ENCODE results near the gene MKI67. TPM values are rescaled to one million over a fixed set of nuclear protein-coding genes. Genes with fewer than 3 reads are reported as not detected.

The MKI67 gene
- total RNA-seq, 1 donor from 2014 or later, result 15.4 TPM

DNA sequence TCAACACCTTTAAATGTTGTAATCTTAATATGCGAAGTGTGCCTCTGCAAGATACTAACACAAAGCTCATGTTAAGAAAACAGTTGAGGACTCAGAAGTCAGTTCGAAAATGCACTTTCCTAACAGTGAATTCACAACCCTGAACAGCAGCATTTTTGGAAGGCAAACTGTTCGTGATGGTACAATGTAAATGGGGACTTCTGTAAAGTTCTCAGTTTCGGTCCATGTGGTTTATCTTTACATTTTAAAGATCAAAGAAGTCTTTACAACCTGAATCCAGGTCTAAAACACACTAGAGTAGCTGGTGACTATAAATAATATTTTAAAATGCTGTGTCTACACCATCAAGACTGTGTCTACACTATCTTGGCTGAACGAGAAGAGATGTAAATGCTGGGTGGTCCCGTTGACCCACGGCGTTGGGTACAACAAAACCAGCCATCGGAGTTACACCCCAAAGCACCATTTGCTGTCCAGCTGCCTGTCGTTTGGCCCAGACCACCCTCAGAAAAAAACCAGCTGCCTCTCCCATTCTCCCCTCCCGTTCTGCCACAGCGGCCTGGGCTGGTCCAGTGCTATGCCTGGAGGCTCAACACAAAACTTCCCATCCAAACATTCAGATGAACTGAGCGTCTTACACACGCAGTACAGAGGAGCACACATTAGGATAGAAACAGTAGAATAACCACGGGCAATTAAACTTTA is 42.9 kb downstream of the MKI67 start:
- no peak for DNase-seq (ENCODE audit: low read depth in 2 of 2)

DNA sequence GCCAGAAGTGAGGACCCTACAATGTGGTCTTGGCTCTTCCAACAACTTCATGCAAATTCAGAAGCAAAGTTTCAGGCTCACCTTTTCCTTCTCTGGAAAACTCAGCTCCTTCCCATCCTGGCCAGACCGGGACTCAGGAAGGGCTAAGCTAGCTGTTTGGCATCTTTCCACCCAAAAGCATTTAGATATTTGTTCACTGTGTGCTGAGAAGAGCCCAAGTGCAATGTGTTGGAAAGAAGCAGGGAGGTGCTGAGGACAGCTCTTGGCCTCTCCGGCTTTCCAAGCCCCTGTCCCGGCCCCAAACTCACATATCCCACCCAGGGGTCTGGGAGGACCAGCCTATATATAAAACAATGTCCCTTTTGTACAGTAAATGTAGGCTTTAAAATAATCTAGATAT is 44.5 kb downstream of the MKI67 start:
- no peak for DNase-seq (ENCODE audit: low read depth in 2 of 2)

DNA sequence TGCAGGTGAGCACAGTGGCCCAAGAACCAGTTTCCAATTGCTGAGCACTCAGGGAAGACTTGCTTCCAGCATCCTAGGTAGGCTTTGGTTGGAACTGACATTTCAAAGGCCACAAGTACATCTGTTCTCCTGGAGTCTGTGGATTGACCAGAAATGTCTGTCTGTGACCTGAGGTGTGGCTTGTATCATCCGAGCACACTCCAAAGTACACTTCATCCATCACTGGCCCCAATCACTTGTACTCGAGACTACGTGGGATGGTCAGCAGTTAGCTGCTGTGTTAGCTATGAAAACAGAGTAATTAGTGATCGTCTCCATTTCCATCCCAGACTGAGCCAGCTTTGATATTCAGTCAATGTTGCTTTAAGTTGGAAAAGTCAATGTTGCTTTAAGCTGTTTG is 45.0 kb downstream of the MKI67 start:
- no peak for DNase-seq (ENCODE audit: low read depth in 2 of 2)

DNA sequence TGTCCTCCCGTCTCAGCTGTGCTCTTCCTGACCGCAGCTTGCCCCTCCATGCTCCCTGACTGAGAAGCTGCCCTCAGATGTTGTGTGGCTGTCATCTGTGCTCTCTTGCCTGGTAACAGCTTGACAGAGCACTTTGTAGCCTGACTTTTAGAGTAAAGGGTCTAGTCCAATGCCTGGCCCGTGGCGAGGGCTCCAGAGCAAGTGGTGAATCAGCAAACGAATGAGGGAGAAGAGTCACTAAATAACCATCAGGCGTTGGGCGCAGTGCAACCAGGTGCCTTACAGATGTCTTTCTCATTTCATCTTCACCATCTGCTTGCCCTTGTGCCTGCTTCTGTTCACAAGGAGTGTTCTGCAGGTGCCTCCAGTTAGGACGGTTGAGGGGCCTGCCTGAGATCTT is 45.6 kb downstream of the MKI67 start:
- DNase-seq (ENCODE audit: low read depth in 2 of 2), result no peak

DNA sequence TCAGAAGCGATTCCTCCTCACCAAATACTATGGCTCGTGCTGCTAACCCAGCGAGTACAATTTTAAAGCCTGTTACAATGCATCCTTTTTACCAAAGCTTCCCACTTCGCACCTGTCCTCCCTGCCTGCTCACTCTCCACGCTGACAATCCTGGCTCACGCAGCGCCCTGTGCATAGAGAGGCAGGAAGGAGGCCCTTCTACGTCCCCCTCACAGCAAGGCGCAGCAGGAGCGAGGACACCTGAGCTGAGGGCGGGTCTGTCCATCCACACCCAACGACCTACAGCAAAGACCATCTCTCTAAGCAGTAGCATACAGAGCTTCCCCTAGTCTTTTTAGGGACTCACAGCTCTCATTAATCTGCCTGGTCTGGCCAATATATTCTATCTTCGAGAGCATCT is 46.0 kb downstream of the MKI67 start:
- no peak for DNase-seq (ENCODE audit: low read depth in 2 of 2)

- peak in 1 of 2 donors; percentile 32 for DNase-seq (ENCODE audit: low read depth in 2 of 2)
Observed at GRCh38 chr10:128078136-128078969, 47.9 kb downstream of the MKI67 start.

DNA sequence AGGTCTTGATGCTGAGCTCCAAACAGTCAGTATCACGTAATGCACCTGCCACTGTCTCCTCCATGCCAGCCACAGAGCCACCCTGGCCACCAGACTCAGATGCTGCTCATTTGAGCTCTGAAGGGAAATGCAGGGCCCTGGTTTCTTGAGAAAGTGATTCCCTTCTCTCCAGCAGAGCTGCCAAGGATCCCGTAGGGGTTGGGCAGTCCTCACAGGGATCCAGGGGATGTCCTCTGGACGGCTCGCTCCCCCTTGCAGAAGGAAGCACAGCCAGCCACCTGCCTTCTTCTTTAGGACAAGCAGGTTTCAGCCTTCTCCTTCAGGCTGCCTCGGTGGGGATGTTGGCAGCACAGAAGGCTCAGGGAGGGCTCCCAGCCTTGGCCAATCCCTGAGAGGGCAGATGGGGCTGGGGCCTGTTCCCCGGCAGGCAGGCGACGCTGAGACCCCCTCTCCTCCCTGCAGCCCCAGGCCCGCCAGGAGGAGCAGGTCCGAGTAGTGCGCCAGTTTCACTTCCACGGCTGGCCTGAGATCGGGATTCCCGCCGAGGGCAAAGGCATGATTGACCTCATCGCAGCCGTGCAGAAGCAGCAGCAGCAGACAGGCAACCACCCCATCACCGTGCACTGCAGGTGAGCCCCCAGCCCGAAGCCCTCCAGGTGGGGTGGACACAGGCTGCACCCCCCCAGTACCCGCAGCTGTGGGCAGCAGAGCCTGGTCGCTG is 48.9 kb downstream of the MKI67 start:
- no peak for DNase-seq (ENCODE audit: low read depth in 2 of 2)

DNA sequence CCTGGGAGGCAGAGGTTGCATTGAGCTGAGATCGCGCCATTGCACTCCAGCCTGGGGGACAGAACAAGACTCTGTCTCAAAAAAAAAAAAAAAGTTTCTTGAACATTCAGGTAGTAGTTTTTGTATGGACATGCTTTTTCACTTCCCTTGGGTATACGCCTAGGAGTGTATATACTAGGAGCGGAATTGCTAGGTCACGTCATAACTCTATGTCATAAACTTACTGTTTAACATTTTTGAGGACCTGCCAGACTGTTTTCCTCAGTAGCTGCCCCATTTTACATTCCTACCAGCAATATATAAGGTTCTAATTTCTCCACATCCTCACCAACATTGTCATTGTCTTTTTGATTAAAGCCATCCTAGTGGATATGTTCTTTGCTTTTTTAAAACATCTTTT is 51.6 kb downstream of the MKI67 start:
- DNase-seq (ENCODE audit: low read depth in 2 of 2), result no peak

- peak in 1 of 2 donors; percentile 29 for DNase-seq (ENCODE audit: low read depth in 2 of 2)
Observed at GRCh38 chr10:128073890-128074289, 52.3 kb downstream of the MKI67 start.

DNA sequence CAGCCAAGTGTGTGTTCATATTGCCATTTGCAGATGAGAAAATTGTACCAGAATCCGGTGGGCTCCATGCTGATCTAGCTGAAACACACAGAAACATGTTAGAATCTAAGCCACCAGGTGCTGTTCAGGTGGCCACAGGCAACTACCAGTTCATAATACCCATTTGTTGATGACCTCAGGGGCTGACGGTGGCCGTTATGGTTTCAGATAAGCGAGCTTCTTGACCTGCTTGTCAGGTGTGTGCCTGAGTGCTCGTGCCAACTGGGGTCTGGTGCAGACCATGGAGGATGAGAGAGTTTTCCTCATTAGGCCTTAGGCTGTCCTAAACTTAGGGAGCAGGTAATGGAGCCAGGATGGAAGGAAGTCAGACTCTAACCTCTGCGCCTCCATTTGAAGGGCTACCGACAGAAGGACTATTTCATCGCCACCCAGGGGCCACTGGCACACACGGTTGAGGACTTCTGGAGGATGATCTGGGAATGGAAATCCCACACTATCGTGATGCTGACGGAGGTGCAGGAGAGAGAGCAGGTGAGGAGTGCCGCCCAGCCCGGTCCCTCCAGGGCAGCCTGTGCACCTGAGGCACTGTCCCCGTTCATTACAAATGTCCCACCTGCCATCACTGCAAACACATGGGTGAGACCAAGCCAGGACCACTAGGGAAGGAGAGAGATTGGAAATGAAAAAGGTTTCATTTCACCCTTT is 53.1 kb downstream of the MKI67 start:
- no peak for DNase-seq (ENCODE audit: low read depth in 2 of 2)

- DNase-seq (ENCODE audit: low read depth in 2 of 2), result peak in 1 of 2 donors; percentile 25
Observed at GRCh38 chr10:128072046-128072445, 54.2 kb downstream of the MKI67 start.

DNA sequence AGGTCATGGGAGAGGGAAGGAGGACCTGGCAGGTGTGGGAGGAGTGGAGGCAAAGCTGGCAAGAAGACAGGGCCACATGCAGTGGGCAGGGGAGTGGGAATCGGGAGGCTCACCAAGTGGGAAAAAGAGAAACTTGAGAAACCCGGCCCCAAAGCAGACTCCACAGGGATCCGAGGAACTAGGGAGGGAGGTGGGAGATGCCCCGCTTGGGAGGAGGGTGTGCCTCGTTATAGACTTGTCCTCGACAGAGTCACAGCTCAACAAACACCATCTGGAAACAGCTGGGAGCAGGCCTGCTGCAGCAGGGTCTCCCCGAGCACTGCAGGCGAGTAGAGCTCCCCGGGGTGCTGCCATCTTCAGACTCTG is 54.8 kb downstream of the MKI67 start:
- no peak for DNase-seq (ENCODE audit: low read depth in 2 of 2)

DNA sequence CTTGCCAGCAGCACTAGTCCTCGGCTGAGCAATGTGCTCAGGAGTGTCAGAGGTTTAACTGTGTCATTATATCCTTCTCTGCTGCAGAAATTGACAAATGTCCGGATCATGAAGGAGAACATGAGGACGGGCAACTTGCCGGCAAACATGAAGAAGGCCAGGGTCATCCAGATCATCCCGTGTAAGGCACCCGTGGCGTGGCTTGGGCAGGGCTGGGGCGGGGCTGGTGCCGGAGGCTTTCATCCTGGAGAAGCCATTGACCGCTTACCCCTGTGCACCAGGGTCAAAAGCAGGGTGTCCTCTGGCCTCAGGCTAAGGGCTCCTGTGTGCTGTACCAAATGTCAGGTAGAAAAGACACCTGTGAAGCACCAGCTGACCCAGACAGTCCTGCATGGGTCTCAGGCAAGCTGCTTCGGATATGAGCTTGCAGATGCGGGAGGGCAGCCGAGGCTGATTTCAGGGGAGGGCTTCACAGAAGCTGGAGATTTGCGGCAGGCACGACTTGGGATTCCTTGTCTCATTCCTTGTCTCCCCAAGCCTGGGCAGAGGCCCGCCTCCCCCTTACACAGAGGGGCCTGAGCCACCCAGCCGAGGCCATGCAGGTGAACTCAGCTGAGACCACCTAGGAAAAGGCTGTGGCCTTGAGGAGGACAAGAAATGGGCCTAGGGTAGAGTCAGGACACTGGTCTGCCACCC is 55.4 kb downstream of the MKI67 start:
- no peak for DNase-seq (ENCODE audit: low read depth in 2 of 2)

- DNase-seq (ENCODE audit: low read depth in 2 of 2), result no peak
Observed at GRCh38 chr10:128070161-128070560, 56.1 kb downstream of the MKI67 start.

GRCh38 chr10:128069351-128070051 is 56.7 kb downstream of the MKI67 start:
- peak; percentile 70 to 85 for DNase-seq (ENCODE audit: low read depth in 2 of 2)

DNA sequence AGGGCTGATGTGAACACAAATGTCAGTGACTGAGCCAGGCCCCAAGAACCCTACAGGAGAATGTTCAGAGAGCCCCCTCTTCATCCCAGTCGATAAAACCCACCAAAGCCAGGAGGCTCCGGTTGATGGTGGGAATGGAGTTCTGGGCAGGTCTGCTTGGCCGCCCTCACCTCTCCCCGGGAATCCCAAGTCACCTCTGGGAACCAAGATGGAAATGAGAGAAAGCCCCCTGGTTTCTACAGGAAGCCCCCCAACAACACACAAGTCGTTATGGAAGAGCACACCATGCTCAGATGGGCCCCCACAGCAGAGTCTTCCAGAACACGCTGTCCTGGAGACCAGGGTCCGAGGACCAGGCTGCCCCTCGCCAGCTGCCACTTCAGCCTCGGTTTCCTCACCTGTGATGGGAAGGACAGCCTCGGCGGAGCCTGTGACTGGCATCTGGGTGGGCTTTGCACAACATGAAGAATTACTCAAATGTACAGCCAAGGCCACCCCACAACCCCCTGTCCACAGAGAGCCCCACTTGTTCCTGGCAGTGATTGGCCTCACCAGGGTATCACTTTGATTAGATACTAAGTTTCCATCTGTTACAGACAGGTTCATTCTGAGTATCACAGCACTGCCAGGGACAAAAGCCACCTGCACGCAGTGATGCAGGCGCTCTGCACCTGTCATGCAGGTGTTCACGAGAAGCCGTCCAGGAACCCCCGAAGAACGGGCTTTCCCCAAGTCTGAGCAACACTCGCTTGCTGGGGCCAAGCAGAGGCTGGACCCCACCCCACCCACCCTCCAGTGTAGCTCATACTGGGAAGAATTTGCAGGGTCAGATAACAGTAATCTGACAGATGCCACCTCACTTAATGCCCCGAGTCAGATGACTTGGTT is 57.6 kb downstream of the MKI67 start:
- no peak for DNase-seq (ENCODE audit: low read depth in 2 of 2)

GRCh38 chr10:128067691-128068397 is 58.4 kb downstream of the MKI67 start:
- DNase-seq (ENCODE audit: low read depth in 2 of 2), result no peak

- DNase-seq (ENCODE audit: low read depth in 2 of 2), result peak in 1 of 2 donors; percentile 23
Observed at GRCh38 chr10:128066870-128067382, 59.3 kb downstream of the MKI67 start.

All from dermis microvascular lymphatic vessel endothelial cell (primary cell).